ES-I3 (cell line): Measurements from ENCODE around the gene NAT9.

Experiments used
- H3K36me3 ChIP-seq: 2 replicates; pipeline ENCODE4 v1.6.1; 2013; ENCODE audit warnings: mild to moderate bottlenecking, low read length, control low read depth, moderate library complexity; ENCODE audit not compliant: insufficient read depth
- H3K4me1 ChIP-seq: 2 replicates; pipeline ENCODE4 v1.6.1; 2013; ENCODE audit warnings: mild to moderate bottlenecking, control low read depth, low read length; ENCODE audit not compliant: insufficient read depth
- H3K9ac ChIP-seq: 2 replicates; pipeline ENCODE4 v1.6.1; 2013; ENCODE audit warnings: low read depth, mild to moderate bottlenecking, low read length, moderate library complexity
- H3K9me3 ChIP-seq: 2 replicates; pipeline ENCODE4 v1.6.1; 2013; ENCODE audit warnings: mild to moderate bottlenecking, low read length, moderate library complexity; ENCODE audit not compliant: control insufficient read depth, insufficient read depth

Gene NAT9

GRCh38 chr17:74768763-74769114, 7.4 kb downstream of the NAT9 start:
- peaks cover 6% of the 10 kb centered on the region for H3K4me1 ChIP-seq
- no peaks in the 10 kb centered on the region for H3K9me3 ChIP-seq
- 0 out of 2 replicates have a peak, but pooled peaks cover 12% of the 10 kb centered on the region for H3K36me3 ChIP-seq
- no peak overlapping the region for H3K9ac ChIP-seq

- Histone ChIP-seq H3K4me1 (peaks cover 12% of the 10 kb centered on the region), H3K9me3 (no peaks in the 10 kb centered on the region), H3K9ac (no peak overlapping the region), H3K36me3 (0 out of 2 replicates have a peak, but pooled peaks cover 12% of the 10 kb centered on the region)
Measured at GRCh38 chr17:74768069-74768762, 7.9 kb downstream of the NAT9 start.

- H3K36me3 ChIP-seq: 0 out of 2 replicates have a peak, but pooled peaks cover 2% of the 10 kb centered on the region
- peaks cover 15% of the 10 kb centered on the region for H3K4me1 ChIP-seq
- H3K9ac ChIP-seq: no peak overlapping the region
- H3K9me3 ChIP-seq: no peaks in the 10 kb centered on the region
Measured at GRCh38 chr17:74767111-74767516, 9.0 kb downstream of the NAT9 start.

- H3K9me3 ChIP-seq: no peaks in the 10 kb centered on the region
- H3K36me3 ChIP-seq: no peaks in the 10 kb centered on the region
- H3K4me1 ChIP-seq: peaks cover 18% of the 10 kb centered on the region
- H3K9ac ChIP-seq: no peak overlapping the region
Measured at GRCh38 chr17:74766413-74766812, 9.7 kb downstream of the NAT9 start.

GRCh38 chr17:74764751-74765286, 11.3 kb downstream of the NAT9 start:
- Histone ChIP-seq H3K9ac (no peak overlapping the region), H3K9me3 (no peaks in the 10 kb centered on the region), H3K36me3 (no peaks in the 10 kb centered on the region), H3K4me1 (peaks cover 32% of the 10 kb centered on the region)

- peaks cover 38% of the 10 kb centered on the region for H3K4me1 ChIP-seq
- H3K9me3 ChIP-seq: no peaks in the 10 kb centered on the region
- no peaks in the 10 kb centered on the region for H3K36me3 ChIP-seq
- H3K9ac ChIP-seq: no peak overlapping the region
Measured at GRCh38 chr17:74763565-74764387, 12.4 kb downstream of the NAT9 start.

- Histone ChIP-seq H3K9ac (no peak overlapping the region), H3K36me3 (no peaks in the 10 kb centered on the region), H3K9me3 (no peaks in the 10 kb centered on the region), H3K4me1 (peaks cover 56% of the 10 kb centered on the region)
Measured at GRCh38 chr17:74761931-74762330, 14.2 kb downstream of the NAT9 start.

- peaks cover 56% of the 10 kb centered on the region for H3K4me1 ChIP-seq
- no peaks in the 10 kb centered on the region for H3K36me3 ChIP-seq
- no peak overlapping the region for H3K9ac ChIP-seq
- H3K9me3 ChIP-seq: no peaks in the 10 kb centered on the region
Measured at GRCh38 chr17:74761419-74761818, 14.7 kb downstream of the NAT9 start.

GRCh38 chr17:74760404-74761105, 15.6 kb downstream of the NAT9 start:
- Histone ChIP-seq H3K9ac (no peak overlapping the region), H3K9me3 (no peaks in the 10 kb centered on the region), H3K4me1 (peaks cover 56% of the 10 kb centered on the region), H3K36me3 (no peaks in the 10 kb centered on the region)

GRCh38 chr17:74759941-74760340, 16.2 kb downstream of the NAT9 start:
- Histone ChIP-seq H3K36me3 (no peaks in the 10 kb centered on the region), H3K4me1 (peaks cover 56% of the 10 kb centered on the region), H3K9ac (no peak overlapping the region), H3K9me3 (no peaks in the 10 kb centered on the region)

- H3K4me1 ChIP-seq: peaks cover 55% of the 10 kb centered on the region
- no peaks in the 10 kb centered on the region for H3K9me3 ChIP-seq
- H3K9ac ChIP-seq: no peak overlapping the region
- no peaks in the 10 kb centered on the region for H3K36me3 ChIP-seq
Measured at GRCh38 chr17:74759243-74759801, 16.8 kb downstream of the NAT9 start.

- peaks cover 50% of the 10 kb centered on the region for H3K4me1 ChIP-seq
- no peaks in the 10 kb centered on the region for H3K9me3 ChIP-seq
- no peaks in the 10 kb centered on the region for H3K36me3 ChIP-seq
- H3K9ac ChIP-seq: no peak overlapping the region
Measured at GRCh38 chr17:74758848-74759168, 17.3 kb downstream of the NAT9 start.

- Histone ChIP-seq H3K9me3 (no peaks in the 10 kb centered on the region), H3K4me1 (peaks cover 44% of the 10 kb centered on the region), H3K9ac (no peak overlapping the region), H3K36me3 (no peaks in the 10 kb centered on the region)
Measured at GRCh38 chr17:74757931-74758847, 18.0 kb downstream of the NAT9 start.
